ENCODE measurements around the gene ZBTB25.
A peak's percentile ranks its signal among the peaks of the same experiment; 100 is the strongest.

The ZBTB25 gene

DNA sequence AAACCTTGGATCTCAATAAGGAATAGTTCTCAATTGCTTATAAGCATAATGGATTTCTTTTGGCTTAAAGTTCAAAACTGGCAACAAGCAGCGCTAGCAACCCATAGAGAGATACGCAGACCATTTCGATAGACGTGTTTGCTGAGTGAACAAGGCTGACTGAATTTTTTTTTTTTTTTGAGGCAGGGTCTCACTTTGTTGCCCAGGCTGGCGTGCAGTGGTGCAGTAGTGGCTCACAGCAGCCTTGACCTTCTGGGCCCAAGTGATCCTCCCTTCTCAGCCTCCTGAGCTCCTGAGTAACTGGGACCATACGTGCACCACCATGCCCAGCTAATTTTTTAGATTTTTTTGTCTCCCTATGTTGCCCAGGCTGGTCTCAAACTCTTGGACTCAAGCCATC, 39.8 kb downstream of the ZBTB25 start:
- no peaks in the 10 kb centered on the region for H3K9me2 ChIP-seq (replicated peaks; ENCODE audit: insufficient read depth, low read length)
- peaks cover 59% of the 10 kb centered on the region for H3F3A ChIP-seq (ENCODE audit: insufficient read depth)
- H2AFZ ChIP-seq (ENCODE audit: low read depth, low read length, severe bottlenecking), result no peak overlapping the region
- peak overlapping the region; percentile 62 for H3K4me3 ChIP-seq (ENCODE audit: insufficient read depth, low read length, poor library complexity, severe bottlenecking)
- H4K20me1 ChIP-seq (ENCODE audit: low read depth, low read length), result no peaks in the 10 kb centered on the region
- no peaks in the 10 kb centered on the region for H3K27me3 ChIP-seq (ENCODE audit: low read length)
- peak overlapping the region; percentile 91 for H3K4me2 ChIP-seq (ENCODE audit: low read depth, low read length, poor library complexity, severe bottlenecking)
- H3K9me3 ChIP-seq (ENCODE audit: insufficient read depth, low read length), result no peaks in the 10 kb centered on the region
- peak overlapping the region; percentile 62 for H3K9ac ChIP-seq (ENCODE audit: low read length)
- no peaks in the 10 kb centered on the region; the same call in 1 of the 2 replicates for H3K79me2 ChIP-seq (ENCODE audit: insufficient read depth, low read length)
- H3K36me3 ChIP-seq (ENCODE audit: low read length), result no peaks in the 10 kb centered on the region
- peak overlapping the region; percentile 76 for H3K27ac ChIP-seq (ENCODE audit: low read depth, low read length)
- no peak for TF ChIP-seq EZH2phosphoT487 (conservative IDR thresholded peaks at IDR 0.05; ENCODE audit: low read length)
- TF ChIP-seq, protein P1, sequence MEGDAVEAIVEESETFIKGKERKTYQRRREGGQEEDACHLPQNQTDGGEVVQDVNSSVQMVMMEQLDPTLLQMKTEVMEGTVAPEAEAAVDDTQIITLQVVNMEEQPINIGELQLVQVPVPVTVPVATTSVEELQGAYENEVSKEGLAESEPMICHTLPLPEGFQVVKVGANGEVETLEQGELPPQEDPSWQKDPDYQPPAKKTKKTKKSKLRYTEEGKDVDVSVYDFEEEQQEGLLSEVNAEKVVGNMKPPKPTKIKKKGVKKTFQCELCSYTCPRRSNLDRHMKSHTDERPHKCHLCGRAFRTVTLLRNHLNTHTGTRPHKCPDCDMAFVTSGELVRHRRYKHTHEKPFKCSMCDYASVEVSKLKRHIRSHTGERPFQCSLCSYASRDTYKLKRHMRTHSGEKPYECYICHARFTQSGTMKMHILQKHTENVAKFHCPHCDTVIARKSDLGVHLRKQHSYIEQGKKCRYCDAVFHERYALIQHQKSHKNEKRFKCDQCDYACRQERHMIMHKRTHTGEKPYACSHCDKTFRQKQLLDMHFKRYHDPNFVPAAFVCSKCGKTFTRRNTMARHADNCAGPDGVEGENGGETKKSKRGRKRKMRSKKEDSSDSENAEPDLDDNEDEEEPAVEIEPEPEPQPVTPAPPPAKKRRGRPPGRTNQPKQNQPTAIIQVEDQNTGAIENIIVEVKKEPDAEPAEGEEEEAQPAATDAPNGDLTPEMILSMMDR (IDR thresholded peaks at IDR 0.05; ENCODE audit: insufficient read depth, low read length, poor library complexity, severe bottlenecking), result no peak

DNA sequence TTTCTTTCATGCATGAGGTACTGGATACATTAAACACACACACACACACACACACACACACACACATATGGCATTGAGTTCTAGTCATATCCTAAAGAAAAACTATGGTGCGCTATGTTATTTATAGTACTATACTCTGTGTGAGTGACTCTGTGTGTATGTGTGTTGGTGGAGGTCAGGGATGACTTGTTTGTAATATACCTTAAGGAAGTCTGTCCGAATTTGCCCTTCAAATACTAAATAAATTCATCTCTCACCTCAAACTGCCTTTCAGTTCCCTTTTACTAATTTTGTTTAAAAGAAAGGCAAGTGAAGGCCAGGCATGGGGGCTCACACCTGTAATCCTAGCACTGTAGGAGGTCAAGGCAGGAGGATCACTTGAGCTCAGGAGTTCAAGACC, 40.4 kb downstream of the ZBTB25 start:
- Histone ChIP-seq H3K4me2 (ENCODE audit: low read depth, low read length, poor library complexity, severe bottlenecking) (peak overlapping the region; percentile 91), H3K79me2 (ENCODE audit: insufficient read depth, low read length) (no peaks in the 10 kb centered on the region; the same call in 1 of the 2 replicates), H3K9me2 (replicated peaks; ENCODE audit: insufficient read depth, low read length) (no peaks in the 10 kb centered on the region), H3K27ac (ENCODE audit: low read depth, low read length) (peak overlapping the region; percentile 76), H2AFZ (ENCODE audit: low read depth, low read length, severe bottlenecking) (no peak overlapping the region), H4K20me1 (ENCODE audit: low read depth, low read length) (no peaks in the 10 kb centered on the region), H3K4me3 (ENCODE audit: insufficient read depth, low read length, poor library complexity, severe bottlenecking) (no peak overlapping the region), H3K36me3 (ENCODE audit: low read length) (0 out of 2 replicates have a peak, but pooled peaks cover 2% of the 10 kb centered on the region), H3K9me3 (ENCODE audit: insufficient read depth, low read length) (no peaks in the 10 kb centered on the region), H3K27me3 (ENCODE audit: low read length) (no peaks in the 10 kb centered on the region), H3K9ac (ENCODE audit: low read length) (no peak overlapping the region), H3F3A (ENCODE audit: insufficient read depth) (peaks cover 58% of the 10 kb centered on the region)
- TF ChIP-seq, protein P1 (IDR thresholded peaks at IDR 0.05; ENCODE audit: insufficient read depth, low read length, poor library complexity, severe bottlenecking), result no peak
- TF ChIP-seq EZH2phosphoT487 (conservative IDR thresholded peaks at IDR 0.05; ENCODE audit: low read length), result no peak

DNA sequence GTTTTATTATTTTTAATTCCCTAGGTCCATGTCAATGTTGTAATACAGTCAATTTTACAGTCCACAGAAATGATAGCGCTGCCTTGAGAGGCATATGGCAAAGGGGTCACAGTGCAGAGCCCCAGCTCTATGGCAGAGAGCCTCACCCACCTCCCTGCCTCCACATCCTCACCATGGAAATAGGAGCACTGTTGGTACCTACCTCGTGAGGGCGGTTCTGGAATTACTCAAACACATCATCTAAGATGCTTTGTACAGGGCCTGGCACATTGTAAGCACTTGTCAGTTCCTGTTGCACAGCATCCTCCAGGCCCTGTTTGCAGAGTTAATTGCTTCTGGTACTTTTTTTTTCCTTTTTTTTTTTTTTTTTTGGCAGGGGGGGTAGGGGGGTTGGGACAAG, 42.4 kb downstream of the ZBTB25 start:
- Histone ChIP-seq H3K9ac (ENCODE audit: low read length) (no peak overlapping the region), H3K4me2 (ENCODE audit: low read depth, low read length, poor library complexity, severe bottlenecking) (no peak overlapping the region), H3K9me2 (replicated peaks; ENCODE audit: insufficient read depth, low read length) (no peaks in the 10 kb centered on the region), H3K36me3 (ENCODE audit: low read length) (peaks cover 11% of the 10 kb centered on the region; the same call in 1 of the 2 replicates), H3K4me3 (ENCODE audit: insufficient read depth, low read length, poor library complexity, severe bottlenecking) (no peak overlapping the region), H3K9me3 (ENCODE audit: insufficient read depth, low read length) (no peaks in the 10 kb centered on the region), H3K27ac (ENCODE audit: low read depth, low read length) (no peak overlapping the region), H4K20me1 (ENCODE audit: low read depth, low read length) (no peaks in the 10 kb centered on the region), H3F3A (ENCODE audit: insufficient read depth) (peaks cover 38% of the 10 kb centered on the region), H3K79me2 (ENCODE audit: insufficient read depth, low read length) (no peaks in the 10 kb centered on the region), H2AFZ (ENCODE audit: low read depth, low read length, severe bottlenecking) (no peak overlapping the region), H3K27me3 (ENCODE audit: low read length) (no peaks in the 10 kb centered on the region)
- no peak for TF ChIP-seq EZH2phosphoT487 (conservative IDR thresholded peaks at IDR 0.05; ENCODE audit: low read length)
- TF ChIP-seq, protein P1 (IDR thresholded peaks at IDR 0.05; ENCODE audit: insufficient read depth, low read length, poor library complexity, severe bottlenecking), result no peak
